GM21619 (cell line): ENCODE data around the gene KRTAP1-4.
"Not testable (repeated sequence)": the region's sequence is repeated elsewhere in the genome, so short reads cannot be mapped to it uniquely, and the experiment has no call there.

Source experiments
- ATAC-seq: cut with Tn5 transposase; IDR thresholded peaks from one replicate; pipeline ENCODE4 v1.9.1; 2021; ENCODE audit not compliant: unreplicated experiment

The KRTAP1-4 gene, protein sequence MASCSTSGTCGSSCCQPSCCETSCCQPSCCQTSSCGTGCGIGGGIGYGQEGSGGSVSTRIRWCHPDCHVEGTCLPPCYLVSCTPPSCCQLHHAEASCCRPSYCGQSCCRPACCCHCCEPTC

DNA sequence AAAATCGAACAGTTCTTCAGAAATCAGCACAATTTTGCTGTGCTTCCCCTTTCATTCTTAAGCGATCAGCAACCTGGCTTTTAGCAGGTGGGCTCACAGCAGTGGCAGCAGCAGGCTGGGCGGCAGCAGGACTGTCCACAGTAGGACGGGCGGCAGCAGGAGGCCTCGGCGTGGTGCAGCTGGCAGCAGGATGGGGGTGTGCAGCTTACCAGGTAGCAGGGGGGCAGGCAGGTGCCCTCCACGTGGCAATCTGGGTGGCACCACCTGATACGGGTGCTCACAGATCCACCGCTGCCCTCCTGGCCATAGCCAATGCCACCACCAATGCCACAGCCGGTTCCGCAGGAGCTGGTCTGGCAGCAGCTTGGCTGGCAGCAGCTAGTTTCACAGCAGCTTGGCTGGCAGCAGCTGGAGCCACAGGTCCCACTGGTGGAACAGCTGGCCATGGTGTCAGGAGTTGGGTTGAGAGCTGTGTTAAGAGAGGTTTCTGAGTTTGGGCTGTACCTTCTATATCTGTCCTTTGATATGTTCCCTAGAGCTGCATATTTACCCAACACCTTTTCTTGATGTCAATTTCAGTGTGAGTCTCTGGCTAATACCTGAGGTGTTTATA is at the start of gene KRTAP1-4:
TSS of gene KRTAP1-4 (minus strand) at position 563 of the 613 bp plus-strand sequence. CDS start at position 446, 117 bp downstream.
- no peak for ATAC-seq

DNA sequence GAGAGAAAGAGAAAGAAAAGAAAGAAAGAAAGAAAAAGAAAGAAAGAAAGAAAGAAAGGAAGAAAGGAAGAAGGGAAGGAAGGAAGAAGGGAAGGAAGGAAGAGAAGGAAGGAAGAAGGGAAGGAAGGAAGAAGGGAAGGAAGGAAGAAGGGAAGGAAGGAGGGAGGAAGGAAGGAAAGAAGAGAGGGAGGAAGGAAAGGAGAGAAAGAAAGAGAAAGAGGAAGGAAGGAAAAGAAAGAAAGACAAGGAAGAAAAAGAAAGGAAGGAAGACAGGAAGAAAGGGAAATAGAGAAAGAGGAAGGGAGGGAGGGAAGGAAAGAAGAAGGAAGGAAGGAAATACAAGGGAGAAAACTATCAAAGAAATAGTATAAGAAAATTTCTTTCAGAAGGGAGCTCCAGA is 46.8 kb upstream of the KRTAP1-4 start:
- no peak for ATAC-seq

DNA sequence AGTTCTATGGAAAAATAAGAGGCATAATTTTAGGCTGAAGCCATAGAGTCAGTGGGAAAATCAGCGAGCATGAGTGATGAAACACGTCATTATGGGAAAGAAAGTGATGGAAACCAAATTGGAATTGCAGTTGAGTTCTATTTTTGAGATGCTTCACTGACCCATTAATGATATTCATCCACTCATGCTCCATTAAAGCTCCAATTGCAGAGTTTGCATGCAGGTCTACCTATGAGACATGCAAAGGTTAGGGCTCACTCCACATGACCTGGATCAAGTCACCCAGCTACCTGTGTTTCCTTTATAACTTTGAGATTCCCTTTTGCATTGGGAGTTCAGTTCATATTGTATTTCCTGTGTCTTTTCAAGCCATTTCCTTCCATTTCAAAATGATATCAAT is 43.7 kb upstream of the KRTAP1-4 start:
- ATAC-seq: no peak

DNA sequence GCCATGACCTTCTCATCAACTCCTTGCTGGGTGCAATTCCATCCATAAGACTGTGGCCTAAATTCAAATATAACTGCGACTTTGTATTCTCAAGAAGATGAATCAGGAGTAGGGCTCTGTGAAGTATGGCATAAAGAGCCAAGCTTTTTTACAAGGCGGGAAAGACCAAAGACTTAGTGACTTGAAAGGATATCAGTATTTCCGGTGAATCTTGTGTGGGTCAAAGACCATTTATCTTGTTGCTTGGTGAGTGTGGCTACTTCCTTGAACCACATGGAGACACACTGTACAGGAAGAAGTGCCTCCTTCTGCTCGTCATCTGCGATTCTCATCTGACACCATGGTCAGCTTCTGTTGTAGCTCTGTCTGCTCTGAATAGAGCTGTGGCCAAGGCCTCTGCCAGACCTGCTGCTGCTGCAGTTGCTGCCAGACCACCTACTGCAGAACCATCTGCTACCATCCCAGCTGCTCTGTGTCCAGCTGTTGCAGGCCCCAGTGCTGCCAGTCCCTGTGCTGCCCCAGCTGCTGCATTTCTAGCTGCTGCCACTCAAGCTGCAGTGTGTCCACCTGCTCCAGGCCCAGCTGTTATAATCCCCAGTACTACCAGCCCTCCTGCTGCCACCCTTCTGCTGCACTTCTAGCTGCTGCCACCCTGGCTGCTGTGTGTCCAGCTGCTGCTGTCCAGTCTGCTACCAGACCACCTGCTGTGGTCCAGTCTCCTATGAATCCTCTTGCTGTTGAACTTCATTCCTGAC is 41.8 kb upstream of the KRTAP1-4 start:
- ATAC-seq: no peak

DNA sequence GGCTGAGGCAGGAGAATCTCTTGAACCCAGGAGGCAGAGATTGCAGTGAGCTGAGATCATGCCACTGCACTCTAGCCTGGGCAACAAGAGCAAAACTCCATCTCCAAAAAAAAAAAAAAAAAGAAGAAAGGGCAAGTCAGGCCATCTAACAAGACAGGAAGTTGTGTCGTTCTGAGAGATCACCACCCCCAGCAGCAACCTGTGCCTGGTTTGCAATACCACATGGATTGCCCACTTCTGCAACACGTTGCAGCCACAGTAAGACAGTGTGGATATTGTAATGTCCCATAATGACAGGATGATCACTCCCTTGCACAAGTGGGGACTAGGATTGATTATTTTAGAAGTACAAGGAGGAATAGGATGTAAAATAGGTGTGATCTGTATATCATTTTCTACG is 39.0 kb upstream of the KRTAP1-4 start:
- no peak for ATAC-seq

DNA sequence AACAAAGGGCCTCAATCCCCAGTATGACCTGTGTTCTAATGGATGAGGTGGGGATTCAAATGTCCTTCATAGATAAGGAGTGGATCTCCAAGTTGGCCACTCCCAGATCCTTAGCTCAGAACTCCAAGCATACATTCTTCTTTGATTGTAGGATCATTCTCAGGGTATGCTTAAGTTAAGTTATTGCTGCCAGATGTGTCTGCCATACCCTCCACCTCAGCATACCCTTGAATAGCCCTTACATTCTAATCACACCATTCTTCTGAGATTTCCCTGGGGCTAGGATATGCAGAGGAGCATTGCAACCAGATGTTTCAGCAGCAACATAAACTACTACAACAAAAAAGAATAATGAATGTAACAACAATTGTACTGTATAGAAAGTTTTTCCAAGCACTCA is 37.3 kb upstream of the KRTAP1-4 start:
- no peak for ATAC-seq

DNA sequence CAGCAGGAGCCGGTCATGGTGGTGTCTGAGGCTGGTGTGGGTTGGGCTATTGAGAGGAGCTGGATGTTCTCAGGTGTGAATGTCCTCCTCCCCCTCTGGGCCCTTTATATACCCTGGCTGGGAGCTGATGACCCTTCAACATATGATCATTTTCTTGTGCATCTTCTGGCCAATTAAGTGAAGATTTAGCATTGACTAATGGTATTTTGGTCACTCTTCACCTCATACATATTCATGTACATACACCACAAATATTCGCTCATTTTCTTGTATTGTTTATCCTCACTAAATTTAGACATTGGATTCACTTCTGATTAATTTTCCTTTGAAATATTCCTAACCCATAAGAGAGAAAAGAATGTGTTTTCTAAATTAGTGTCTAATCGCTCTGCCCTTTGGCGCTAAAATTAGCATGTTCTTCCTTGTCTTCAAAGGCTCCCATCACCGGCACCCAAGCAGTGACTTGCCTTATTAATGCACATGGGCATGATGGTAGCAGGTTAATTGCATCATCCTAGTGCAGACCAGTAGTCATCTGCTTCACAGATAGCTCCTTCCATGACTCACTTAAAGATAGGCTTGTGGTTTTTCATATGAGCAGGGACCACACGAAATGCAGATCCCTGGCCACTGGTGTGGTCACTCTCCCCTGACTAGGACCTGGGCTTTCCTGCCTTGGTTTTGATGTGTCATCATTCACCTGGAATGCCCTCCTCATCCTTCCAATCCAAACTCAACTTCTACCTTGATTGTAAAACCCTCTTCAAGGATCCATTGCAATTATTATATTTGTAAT is 36.0 kb upstream of the KRTAP1-4 start, which contains the start of gene KRTAP2-4:
TSS of gene KRTAP2-4 (minus strand) at position 51 of the 796 bp plus-strand sequence. CDS start at position 17, 34 bp downstream.
- ATAC-seq: no peak

DNA sequence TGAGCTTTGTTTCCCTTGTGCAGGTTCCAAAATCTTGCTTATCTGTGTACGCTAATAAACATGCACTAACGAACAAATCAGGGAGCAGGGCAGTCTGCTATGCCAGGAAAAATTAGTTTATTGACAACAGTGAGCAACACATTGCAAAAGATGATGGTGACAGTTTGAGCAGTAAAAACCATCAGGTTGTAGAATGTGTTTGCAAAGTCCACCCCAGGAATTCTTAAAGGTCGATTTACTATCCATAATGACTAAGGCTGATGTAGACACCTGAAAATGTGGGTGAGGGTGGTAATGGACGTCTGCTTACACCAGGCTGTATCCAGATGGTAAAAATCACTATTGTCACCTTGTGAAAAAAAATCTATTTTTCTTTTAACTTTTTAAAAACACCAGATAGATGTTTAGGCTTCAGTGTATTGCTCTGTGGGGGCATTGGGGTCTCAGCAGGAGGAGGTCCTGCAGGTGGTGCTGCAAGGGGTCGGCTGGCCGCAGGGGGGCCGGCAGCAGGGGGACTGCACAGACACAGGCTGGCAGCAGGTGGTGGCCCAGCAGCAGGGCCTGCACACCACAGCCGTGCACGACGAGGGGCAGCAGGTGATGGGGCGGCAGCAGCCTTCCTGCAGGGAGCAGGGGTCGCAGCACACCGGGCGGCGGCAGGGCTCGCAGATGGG is 35.2 kb upstream of the KRTAP1-4 start:
- not testable (repeated sequence) for ATAC-seq

DNA sequence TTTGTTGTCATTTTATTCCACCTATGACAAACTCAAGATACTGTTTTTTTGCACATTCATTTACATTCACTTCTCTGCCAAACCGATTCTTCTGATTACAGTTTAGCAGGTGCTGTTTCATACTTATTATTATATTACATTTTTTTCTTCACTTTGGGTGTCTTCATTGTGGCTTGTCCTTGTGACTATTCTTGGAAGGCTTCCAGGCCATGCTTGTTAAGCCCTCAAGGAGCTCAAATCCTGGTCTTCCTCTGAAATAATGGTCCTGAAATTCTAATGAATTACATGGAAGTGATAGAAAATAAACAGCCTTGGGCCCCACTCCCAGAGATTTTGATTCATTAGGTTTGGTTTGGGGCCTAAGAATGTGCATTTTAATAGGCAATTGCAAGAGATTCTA is 34.3 kb upstream of the KRTAP1-4 start:
- no peak for ATAC-seq

DNA sequence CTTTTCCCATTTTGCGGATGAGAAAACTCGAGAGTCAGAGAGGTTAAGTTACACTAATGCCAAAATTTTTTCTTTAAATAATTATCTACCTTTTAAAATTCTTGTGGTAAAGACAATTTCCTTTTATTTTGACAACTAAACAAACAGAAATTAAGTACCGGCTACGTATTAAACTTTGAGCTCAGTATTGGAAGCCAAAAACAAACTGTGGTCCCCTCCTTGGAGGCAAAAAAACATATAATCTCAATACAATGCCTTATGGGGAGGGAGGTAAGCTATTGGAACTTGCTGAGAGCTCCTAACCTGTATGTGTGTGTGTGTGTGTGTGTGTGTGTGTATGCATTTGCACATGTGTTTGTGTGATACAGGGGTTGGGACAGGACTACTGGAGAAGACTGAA is 33.5 kb upstream of the KRTAP1-4 start:
- no peak for ATAC-seq

DNA sequence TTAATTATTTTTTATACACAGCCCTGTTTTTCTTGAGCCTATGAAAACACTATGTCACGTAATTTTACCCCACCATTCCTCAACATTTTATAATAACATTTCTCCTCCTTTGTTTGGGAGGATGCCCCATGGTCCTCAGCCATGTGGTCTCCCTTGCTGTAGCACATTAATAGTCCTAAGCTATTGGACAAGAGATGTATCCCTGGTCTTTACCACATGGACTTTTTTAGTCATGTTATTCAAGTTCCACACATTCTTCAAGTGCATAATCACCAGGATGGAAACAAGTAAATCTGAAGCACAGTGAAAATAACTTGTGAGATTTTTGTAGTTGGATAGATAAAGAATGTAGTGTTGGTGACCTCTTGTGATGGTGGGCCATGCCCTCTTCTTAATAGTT is 32.0 kb upstream of the KRTAP1-4 start:
- no peak for ATAC-seq

DNA sequence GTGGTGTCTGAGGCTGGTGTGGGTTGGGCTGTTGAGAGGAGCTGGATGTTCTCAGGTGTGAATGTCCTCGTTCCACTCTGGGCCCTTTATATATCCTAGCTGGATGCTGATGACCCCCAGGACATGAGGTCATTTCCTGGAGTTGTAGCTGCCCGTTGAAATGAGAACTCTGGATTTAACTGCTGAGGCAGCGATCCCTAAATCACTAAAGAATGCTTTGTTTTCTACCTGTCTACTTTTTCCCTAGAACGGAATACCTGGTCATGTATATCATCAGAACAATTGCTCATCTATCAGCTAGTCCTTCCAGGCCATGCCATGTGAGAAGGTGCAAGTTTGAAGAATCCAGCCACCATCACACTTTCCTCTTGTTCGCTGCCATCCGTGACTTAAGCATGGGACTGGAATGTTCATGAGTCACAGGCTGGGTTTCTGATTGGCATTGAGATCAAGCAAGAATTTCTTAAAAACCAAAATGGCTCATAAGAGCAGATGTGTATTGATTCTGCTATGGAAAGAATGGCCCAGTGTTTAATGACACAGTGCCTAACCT is 30.1 kb upstream of the KRTAP1-4 start, which contains the start of gene KRTAP2-3:
TSS of gene KRTAP2-3 (minus strand) at position 63 of the 553 bp plus-strand sequence. CDS start 64 bp downstream, outside the sequence.
- ATAC-seq: no peak

DNA sequence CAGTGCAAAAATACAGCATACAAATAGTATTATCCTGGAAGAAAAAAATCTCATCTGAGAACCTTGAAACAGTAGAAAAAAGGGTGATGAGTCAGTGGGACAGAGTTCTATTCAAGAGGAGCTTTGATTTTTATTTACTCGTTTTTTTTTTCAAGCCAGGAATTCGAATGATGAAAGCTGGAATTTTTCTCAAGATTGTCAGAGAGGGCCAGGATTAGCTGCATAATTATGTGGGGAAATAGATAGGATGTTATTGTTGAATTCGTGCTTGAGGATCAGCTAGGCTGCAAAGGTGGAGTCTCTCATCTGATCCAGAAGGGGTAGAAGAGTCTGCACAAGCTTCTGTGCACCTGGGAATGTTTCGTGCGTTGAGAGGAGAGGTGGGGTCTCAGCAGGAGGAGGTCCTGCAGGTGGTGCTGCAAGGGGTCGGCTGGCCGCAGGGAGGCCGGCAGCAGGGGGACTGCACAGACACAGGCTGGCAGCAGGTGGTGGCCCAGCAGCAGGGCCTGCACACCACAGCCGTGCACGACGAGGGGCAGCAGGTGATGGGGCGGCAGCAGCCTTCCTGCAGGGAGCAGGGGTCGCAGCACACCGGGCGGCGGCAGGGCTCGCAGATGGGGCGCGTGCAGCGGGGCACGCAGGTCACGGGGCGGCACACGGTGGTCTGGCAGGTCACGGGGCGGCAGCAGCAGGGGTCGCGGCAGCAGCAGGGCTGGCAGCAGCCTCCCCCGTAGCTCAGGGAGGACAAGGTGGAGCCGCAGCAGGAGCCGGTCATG is 29.5 kb upstream of the KRTAP1-4 start:
- ATAC-seq: not testable (repeated sequence)

DNA sequence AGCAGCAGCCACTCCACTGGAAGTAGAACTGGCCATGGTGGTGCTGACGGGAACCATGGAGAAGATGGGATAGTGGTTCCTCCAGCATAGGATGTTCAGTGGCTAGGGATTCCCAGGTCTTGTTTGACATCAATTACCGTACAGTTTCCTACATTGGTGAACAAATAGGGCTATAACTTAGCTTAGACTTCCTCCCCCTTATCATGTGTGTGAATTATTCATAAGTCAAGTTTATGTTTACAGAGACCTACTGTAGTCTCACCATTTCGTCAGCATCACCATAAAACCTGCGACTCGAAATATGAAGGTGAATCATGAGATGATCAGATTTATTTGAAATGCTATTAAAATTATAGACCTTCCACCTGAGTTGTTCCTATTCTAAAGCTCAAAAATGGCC is 28.7 kb upstream of the KRTAP1-4 start:
- no peak for ATAC-seq

DNA sequence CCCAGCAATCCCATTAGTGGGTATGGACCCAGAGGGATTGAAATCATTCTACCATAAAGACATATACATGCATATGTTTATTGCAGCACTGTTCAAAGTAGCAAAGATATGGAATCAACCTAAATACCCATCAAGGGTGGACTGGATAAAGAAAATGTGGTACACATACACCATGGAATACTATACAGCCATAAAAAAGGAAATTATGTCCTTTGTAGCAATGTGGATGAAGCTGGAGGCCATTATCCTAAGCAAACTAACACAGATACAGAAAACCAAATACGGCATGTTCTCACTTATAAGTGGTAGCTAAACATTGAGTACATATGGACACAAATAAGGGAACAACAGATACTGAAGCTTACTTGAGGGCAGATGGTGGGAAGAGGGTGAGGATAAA is 27.6 kb upstream of the KRTAP1-4 start:
- no peak for ATAC-seq

DNA sequence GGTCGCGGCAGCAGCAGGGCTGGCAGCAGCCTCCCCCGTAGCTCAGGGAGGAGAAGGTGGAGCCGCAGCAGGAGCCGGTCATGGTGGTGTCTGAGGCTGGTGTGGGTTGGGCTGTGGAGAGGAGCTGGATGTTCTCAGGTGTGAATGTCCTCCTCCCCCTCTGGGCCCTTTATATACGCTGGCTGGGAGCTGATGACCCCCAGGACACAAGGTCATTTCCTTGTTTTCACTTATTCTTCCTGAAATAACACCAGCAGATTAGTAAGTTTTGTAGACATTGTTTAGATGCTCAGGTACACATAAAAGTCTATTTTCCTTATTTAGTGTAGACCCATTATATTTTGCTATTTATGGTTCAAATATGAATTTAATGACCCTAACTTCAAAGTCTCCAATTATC is 25.1 kb upstream of the KRTAP1-4 start, which contains the start of gene KRTAP2-2:
TSS of gene KRTAP2-2 (minus strand) at position 101 of the 400 bp plus-strand sequence. CDS start at position 82, 19 bp downstream.
- not testable (repeated sequence) for ATAC-seq

DNA sequence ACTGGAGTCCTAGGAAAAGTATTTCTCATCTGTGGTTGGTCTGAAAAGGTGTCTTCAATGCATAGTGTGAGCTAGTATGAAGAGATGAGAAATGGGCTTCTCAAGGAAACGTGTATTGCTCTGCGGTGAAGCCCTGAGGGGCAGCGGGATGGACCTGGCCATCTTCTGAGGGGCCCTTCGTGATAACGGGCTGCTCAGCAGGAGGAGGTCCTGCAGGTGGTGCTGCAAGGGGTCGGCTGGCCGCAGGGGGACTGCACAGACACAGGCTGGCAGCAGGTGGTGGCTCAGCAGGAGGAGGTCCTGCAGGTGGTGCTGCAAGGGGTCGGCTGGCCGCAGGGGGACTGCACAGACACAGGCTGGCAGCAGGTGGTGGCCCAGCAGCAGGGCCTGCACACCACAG is 24.6 kb upstream of the KRTAP1-4 start:
- ATAC-seq: not testable (repeated sequence)

DNA sequence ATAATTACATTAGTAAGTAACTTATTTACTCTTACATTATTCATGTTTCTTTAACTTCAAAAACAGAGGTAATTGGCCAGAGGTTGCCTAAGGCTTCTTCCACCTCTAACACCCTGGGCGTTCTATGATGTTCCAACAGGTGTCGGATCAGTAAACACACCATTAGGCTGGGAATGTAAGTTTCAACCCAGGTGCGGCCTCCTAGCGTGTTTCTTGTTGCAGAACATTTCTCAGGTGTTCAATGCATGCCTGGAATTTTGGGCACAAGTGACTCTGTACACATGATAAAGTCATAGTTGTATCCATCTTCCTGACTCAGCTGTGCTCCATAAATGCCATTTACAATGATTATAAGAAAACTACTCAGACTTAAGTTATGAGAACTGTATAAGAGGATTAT is 24.0 kb upstream of the KRTAP1-4 start:
- ATAC-seq: no peak

DNA sequence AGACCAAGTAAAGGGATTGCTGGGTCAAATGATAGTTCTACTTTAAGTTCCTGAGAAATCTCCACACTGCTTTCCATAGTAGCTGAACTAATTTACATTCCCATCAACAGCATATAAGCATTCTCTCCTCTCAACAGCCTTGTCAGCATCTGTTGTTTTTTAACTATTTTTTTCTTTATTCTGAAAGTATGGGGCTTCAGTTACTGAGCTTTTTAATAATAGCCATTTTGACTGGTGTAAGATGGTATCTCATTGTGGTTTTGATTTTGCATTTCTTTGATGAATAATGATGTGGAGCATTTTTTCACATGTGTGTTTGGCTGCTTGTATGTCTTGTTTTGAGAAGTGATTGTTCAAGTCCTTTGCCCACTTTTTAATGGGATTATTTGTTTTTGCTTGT is 22.6 kb upstream of the KRTAP1-4 start:
- no peak for ATAC-seq

DNA sequence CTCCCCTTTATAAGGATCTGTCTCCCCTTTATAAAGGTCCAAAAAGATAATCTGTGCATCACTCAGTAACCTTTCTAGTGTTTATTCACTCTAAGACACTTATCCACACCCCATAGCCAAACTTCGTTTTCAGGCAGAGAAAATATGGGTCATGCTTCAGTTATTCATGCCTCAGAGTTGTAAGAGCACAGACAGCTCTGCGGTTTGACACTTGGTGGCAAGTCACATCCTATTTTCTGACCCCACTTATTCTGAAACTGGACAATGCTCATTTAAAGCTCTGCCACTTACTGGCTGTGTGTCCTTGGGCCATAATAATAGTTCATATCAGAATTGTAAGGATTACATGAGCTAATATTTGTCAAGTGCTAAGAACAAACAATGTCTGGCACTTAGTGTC is 19.1 kb upstream of the KRTAP1-4 start:
- no peak for ATAC-seq
